HS-5 (cell line): Measurements from ENCODE around the gene BAIAP2L2.
"Not testable (repeated sequence)": the region's sequence is repeated elsewhere in the genome, so short reads cannot be mapped to it uniquely, and the experiment has no call there.

Source experiments
- DNase-seq: peaks from one replicate; pipeline ENCODE4 v3.0.0-alpha.2; 2012; ENCODE audit warnings: low read depth

Gene BAIAP2L2

GRCh38 chr22:38127869-38128268 is 17.4 kb upstream of the BAIAP2L2 start:
- no peak for DNase-seq

GRCh38 chr22:38126928-38127668 is 16.6 kb upstream of the BAIAP2L2 start:
- no peak for DNase-seq

- DNase-seq: no peak
These were observed 15.3 kb upstream of the BAIAP2L2 start for GRCh38 chr22:38125751-38126201.

GRCh38 chr22:38125038-38125610 is 14.6 kb upstream of the BAIAP2L2 start:
- no peak for DNase-seq

GRCh38 chr22:38124236-38124974 is 13.9 kb upstream of the BAIAP2L2 start:
- no peak for DNase-seq

- no peak for DNase-seq
These were observed 12.1 kb upstream of the BAIAP2L2 start for GRCh38 chr22:38122616-38123015.

GRCh38 chr22:38120359-38121110 is 10.1 kb upstream of the BAIAP2L2 start:
- no peak for DNase-seq

- not testable (repeated sequence) for DNase-seq
These were observed 8.3 kb upstream of the BAIAP2L2 start for GRCh38 chr22:38118747-38119146.

GRCh38 chr22:38118182-38118581 is 7.7 kb upstream of the BAIAP2L2 start:
- no peak for DNase-seq

- DNase-seq: not testable (repeated sequence)
These were observed 7.1 kb upstream of the BAIAP2L2 start for GRCh38 chr22:38117556-38117955.

GRCh38 chr22:38115423-38116205 is 5.1 kb upstream of the BAIAP2L2 start:
- no peak for DNase-seq

- no peak for DNase-seq
These were observed 4.3 kb upstream of the BAIAP2L2 start for GRCh38 chr22:38114484-38115398.

- DNase-seq: no peak
These were observed 1.9 kb upstream of the BAIAP2L2 start for GRCh38 chr22:38112381-38112780.

GRCh38 chr22:38111925-38112355 is 1.5 kb upstream of the BAIAP2L2 start:
- no peak for DNase-seq

GRCh38 chr22:38110863-38111852 is 674 bp upstream of the BAIAP2L2 start:
- no peak for DNase-seq

GRCh38 chr22:38109371-38110001 is 998 bp downstream of the BAIAP2L2 start:
- DNase-seq: no peak

- DNase-seq: no peak
These were observed 1.7 kb downstream of the BAIAP2L2 start for GRCh38 chr22:38108561-38109319.
